HG03442 (cell line): ENCODE data around the gene SARM1.

ENCODE experiments used
- ATAC-seq: cut with Tn5 transposase; IDR thresholded peaks from one replicate; pipeline ENCODE4 v1.9.1; 2021; ENCODE audit warnings: mild to moderate bottlenecking, moderate library complexity; ENCODE audit not compliant: unreplicated experiment

Gene SARM1

GRCh38 chr17:28340374-28340773 is 31.1 kb upstream of the SARM1 start:
- no peak for ATAC-seq

GRCh38 chr17:28341516-28341915 is 30.0 kb upstream of the SARM1 start:
- ATAC-seq, result no peak

- ATAC-seq, result no peak
These were observed 29.2 kb upstream of the SARM1 start for GRCh38 chr17:28342313-28342712.

- ATAC-seq, result no peak
These were observed 28.0 kb upstream of the SARM1 start for GRCh38 chr17:28343491-28343932.

GRCh38 chr17:28344011-28344410 is 27.5 kb upstream of the SARM1 start:
- ATAC-seq, result no peak

GRCh38 chr17:28344435-28344901 is 27.0 kb upstream of the SARM1 start:
- ATAC-seq, result no peak

GRCh38 chr17:28345419-28346198 is 25.9 kb upstream of the SARM1 start:
- no peak for ATAC-seq

- ATAC-seq, result no peak
These were observed 25.3 kb upstream of the SARM1 start for GRCh38 chr17:28346199-28346580.

- ATAC-seq, result no peak
These were observed 24.7 kb upstream of the SARM1 start for GRCh38 chr17:28346746-28347246.

GRCh38 chr17:28347261-28347891 is 24.1 kb upstream of the SARM1 start:
- no peak for ATAC-seq

- ATAC-seq, result no peak
These were observed 22.5 kb upstream of the SARM1 start for GRCh38 chr17:28348979-28349378.

- ATAC-seq, result no peak
These were observed 21.2 kb upstream of the SARM1 start for GRCh38 chr17:28350271-28350670.

- peak; percentile 95 for ATAC-seq
These were observed 14.2 kb upstream of the SARM1 start, which contains the start of gene POLDIP2 for GRCh38 chr17:28357061-28357900. Gene POLDIP2 (minus strand): TSS chr17:28357527. CDS start chr17:28357448, 79 bp downstream.

GRCh38 chr17:28357901-28358197 is 13.6 kb upstream of the SARM1 start:
- ATAC-seq, result no peak

- ATAC-seq, result no peak
These were observed 8.3 kb upstream of the SARM1 start for GRCh38 chr17:28363186-28363585.

GRCh38 chr17:28363776-28364650 is 7.5 kb upstream of the SARM1 start:
- ATAC-seq, result no peak

- no peak for ATAC-seq
These were observed 6.7 kb upstream of the SARM1 start, which contains the start of gene SEBOX for GRCh38 chr17:28364665-28365363. Gene SEBOX (minus strand): TSS chr17:28365199. CDS start chr17:28365151, 48 bp downstream.

- ATAC-seq, result no peak
These were observed 6.0 kb upstream of the SARM1 start for GRCh38 chr17:28365487-28365886.

GRCh38 chr17:28366605-28367004 is 4.9 kb upstream of the SARM1 start:
- ATAC-seq, result no peak
